Measurements from ENCODE around the gene ARHGAP18.

ARHGAP18 gene

GRCh38 chr6:129645106-129645829, 64.7 kb downstream of the ARHGAP18 start:
- DNase-seq = no peak
- TF ChIP-seq GATA1 (IDR thresholded peaks at IDR 0.05; ENCODE audit: low read depth, low read length) (no peak), POLR2A (IDR thresholded peaks at IDR 0.05; ENCODE audit: low read length) (no peak)

DNA sequence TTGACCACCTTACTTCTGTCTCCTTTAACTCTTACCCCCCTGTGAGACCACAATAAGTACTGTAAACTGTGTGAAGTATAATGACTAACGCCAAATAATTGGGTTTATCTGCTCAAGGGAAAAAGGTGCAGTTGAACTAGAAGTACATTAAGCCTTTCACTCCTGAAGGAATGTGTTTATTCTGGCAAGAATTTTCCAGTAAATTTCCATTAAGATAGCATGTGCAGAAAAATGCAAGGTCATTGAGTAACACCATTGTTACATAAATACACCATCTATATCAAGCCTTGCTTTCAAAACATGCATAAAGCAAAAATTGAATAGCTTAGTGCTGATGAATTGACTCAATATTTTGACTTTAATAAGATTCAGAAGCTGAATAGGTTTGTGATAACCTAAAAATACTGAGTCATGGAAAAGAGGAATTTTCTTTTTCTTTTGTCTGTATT, 65.4 kb downstream of the ARHGAP18 start:
- no peak for DNase-seq
- TF ChIP-seq GATA1 (IDR thresholded peaks at IDR 0.05; ENCODE audit: low read depth, low read length) (no peak), POLR2A (IDR thresholded peaks at IDR 0.05; ENCODE audit: low read length) (no peak)

DNA sequence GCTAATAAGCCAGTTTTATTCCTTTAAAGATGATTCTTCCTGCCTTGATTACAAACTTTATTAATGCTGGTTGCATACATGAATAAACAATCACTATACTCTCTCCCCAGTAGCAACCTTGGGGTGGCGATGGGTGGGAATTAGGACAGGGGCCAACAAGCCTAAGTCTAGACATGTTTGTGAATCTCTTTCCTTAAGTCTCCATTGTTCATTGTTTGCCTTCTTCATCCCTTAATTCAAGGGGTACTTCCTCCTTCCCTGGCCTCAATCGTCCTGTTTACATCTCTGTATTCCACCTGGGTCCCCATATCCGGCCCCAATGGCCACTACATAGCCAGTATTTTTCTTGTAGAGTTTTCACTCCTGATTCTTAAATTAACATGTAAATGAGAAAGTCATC, 66.0 kb downstream of the ARHGAP18 start:
- TF ChIP-seq POLR2A (IDR thresholded peaks at IDR 0.05; ENCODE audit: low read length) (no peak), GATA1 (IDR thresholded peaks at IDR 0.05; ENCODE audit: low read depth, low read length) (no peak)
- no peak for DNase-seq

- TF ChIP-seq GATA1 (IDR thresholded peaks at IDR 0.05; ENCODE audit: low read depth, low read length) = no peak
- TF ChIP-seq POLR2A (IDR thresholded peaks at IDR 0.05; ENCODE audit: low read length) = no peak
- DNase-seq = no peak
Observed at GRCh38 chr6:129643176-129643575, 66.8 kb downstream of the ARHGAP18 start.

DNA sequence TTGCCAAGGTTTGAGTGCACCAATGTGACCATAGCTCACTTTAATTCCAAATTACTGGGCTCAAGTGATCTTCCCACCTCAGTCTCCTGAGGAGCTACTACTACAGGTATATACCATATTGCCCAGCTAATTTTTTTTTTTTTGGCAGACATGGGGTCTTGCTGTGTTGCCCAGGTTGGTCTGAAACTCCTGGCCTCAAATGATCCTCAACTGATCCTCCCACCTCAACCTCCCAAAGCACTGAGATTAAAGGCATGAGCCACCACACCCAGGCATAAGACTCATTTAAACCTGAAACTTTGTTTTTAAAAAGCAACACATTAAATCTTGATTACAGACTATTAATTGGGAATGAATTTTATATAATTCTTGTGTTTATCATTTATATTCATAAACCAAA, 67.7 kb downstream of the ARHGAP18 start:
- no peak for TF ChIP-seq POLR2A (IDR thresholded peaks at IDR 0.05; ENCODE audit: low read length)
- no peak for TF ChIP-seq GATA1 (IDR thresholded peaks at IDR 0.05; ENCODE audit: low read depth, low read length)
- DNase-seq = no peak

- DNase-seq = no peak
- TF ChIP-seq GATA1 (IDR thresholded peaks at IDR 0.05; ENCODE audit: low read depth, low read length) (no peak), POLR2A (IDR thresholded peaks at IDR 0.05; ENCODE audit: low read length) (no peak)
Observed at GRCh38 chr6:129641344-129641743, 68.6 kb downstream of the ARHGAP18 start.

DNA sequence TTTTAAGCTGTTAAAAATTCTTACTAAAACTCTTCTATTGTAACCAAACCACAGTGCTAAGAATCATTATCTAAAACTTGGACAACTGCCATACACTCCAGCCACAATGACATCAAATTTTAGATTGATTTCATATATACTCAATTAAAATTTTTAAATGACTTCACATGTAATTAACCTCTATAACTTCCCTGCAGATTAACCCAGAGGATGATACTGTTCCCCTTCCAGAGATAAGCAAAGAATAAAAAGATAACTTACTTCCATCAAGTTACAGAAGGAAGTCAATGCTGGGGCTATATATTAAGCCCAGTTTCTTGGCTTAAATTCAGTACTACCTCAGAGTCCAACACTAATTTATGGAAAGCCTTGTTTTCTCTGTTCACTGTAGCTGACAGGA, 71.3 kb downstream of the ARHGAP18 start:
- TF ChIP-seq POLR2A (IDR thresholded peaks at IDR 0.05; ENCODE audit: low read length) (no peak), GATA1 (IDR thresholded peaks at IDR 0.05; ENCODE audit: low read depth, low read length) (no peak)
- DNase-seq = no peak

- DNase-seq = no peak
- TF ChIP-seq POLR2A (IDR thresholded peaks at IDR 0.05; ENCODE audit: low read length) (no peak), GATA1 (IDR thresholded peaks at IDR 0.05; ENCODE audit: low read depth, low read length) (no peak)
Observed at GRCh38 chr6:129638055-129638684, 71.8 kb downstream of the ARHGAP18 start.

DNA sequence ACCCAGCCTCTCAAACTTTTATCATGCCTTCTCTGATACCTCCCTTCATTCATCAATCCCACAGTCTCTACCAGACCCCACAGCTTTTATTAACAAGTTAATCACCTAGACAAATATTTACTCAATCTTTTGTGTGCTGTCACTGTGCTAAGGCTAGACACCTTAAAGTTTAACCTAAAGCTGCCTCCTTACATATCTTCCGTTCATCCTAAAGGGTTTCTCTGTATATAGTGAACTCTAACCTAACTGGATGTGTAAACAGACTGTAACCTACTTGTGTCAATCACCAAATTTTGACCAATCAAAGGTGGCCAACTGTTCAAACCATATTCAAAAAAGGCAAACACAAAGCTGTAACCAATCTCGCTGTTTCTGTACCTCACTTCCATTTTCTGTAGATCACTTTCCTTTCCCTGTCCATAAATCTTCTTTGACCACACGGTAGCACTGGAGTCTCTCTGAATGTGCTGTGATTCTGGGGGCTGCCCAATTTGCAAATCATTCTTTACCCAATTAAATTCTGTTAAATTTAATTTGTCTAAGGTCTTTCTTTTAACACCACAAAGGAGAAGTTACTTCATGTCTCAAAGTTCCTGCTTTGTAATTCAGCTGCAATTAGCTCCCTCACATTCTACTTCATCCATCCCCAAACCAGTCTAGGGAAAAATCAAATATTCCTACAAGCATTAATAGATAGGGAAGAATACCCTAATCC, 72.5 kb downstream of the ARHGAP18 start:
- no peak for TF ChIP-seq GATA1 (IDR thresholded peaks at IDR 0.05; ENCODE audit: low read depth, low read length)
- TF ChIP-seq POLR2A (IDR thresholded peaks at IDR 0.05; ENCODE audit: low read length) = no peak
- no peak for DNase-seq

- TF ChIP-seq GATA1 (IDR thresholded peaks at IDR 0.05; ENCODE audit: low read depth, low read length) (no peak), POLR2A (IDR thresholded peaks at IDR 0.05; ENCODE audit: low read length) (no peak)
- no peak for DNase-seq
Observed at GRCh38 chr6:129635396-129636130, 74.4 kb downstream of the ARHGAP18 start.

GRCh38 chr6:129634411-129635230, 75.4 kb downstream of the ARHGAP18 start:
- no peak for DNase-seq
- TF ChIP-seq POLR2A (IDR thresholded peaks at IDR 0.05; ENCODE audit: low read length) (no peak), GATA1 (IDR thresholded peaks at IDR 0.05; ENCODE audit: low read depth, low read length) (no peak)

DNA sequence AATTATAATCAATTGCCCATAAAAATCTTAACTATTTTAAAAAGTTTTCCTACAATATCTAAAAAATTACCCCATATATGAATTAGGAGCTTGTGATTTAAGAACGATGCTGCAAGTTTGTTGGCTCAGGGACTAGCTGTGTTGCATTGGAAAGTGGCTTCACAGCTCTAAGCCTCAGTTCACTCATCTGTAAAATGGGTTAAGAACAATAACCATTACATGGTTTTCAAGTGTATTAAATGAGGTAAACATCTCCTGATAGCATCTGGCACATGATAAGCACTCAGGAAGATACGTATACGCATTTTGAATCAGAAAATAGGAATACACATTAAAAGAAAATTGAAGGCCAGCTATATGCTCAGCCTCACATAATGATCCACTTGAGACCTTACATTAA, 76.4 kb downstream of the ARHGAP18 start:
- DNase-seq = no peak
- TF ChIP-seq POLR2A (IDR thresholded peaks at IDR 0.05; ENCODE audit: low read length) (no peak), GATA1 (IDR thresholded peaks at IDR 0.05; ENCODE audit: low read depth, low read length) (no peak)

DNA sequence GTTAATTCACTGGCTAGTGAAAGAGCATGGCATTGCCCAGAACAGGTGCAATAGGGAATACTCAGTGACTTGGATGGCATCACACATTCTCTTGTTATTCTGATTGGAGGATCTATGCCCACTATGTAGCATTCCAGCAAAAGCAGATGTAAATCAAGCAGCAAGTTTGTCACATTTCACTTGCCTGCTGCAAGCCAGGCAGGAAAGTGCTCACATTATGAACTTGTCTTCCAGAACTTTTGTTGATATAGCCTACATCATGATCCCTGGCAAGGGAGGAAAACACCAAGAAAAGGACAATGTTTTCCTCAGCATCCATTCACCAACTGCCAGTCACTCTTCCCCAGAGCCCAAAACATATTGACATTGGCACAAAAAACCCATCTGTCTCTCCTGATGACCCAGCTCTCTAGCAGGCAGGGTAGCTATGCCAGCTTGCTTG, 77.8 kb downstream of the ARHGAP18 start:
- TF ChIP-seq GATA1 (IDR thresholded peaks at IDR 0.05; ENCODE audit: low read depth, low read length) (no peak), POLR2A (IDR thresholded peaks at IDR 0.05; ENCODE audit: low read length) (no peak)

More for the DNA sequence above, 77.8 kb downstream of the ARHGAP18 start:
- no peak for DNase-seq
